Suprapubic skin (tissue), 4 donors: ENCODE measurements around the gene LYPD6B. TPM values are rescaled to one million over a fixed set of nuclear protein-coding genes. Genes with fewer than 3 reads are reported as not detected.
A peak's percentile ranks its signal among the peaks of the same experiment; 100 is the strongest.

Experiments used
- DNase-seq, 2 donors: peaks; one replicate each; pipeline ENCODE4 v3.0.0-alpha.2; 2019; ENCODE audit warnings: low spot score in 2 of 2
- H3K27ac ChIP-seq: fragments of 200-600 bp; sonication (generic); one replicate; pipeline ENCODE4 v1.5.1; 2019
- H3K27me3 ChIP-seq: fragments of 200-600 bp; sonication (generic); one replicate; pipeline ENCODE4 v1.5.1; 2019
- H3K36me3 ChIP-seq: fragments of 200-600 bp; sonication (generic); one replicate; pipeline ENCODE4 v1.5.1; 2019
- H3K4me1 ChIP-seq: fragments of 200-600 bp; sonication (generic); one replicate; pipeline ENCODE4 v1.5.1; 2019
- H3K4me3 ChIP-seq: fragments of 200-600 bp; sonication (generic); one replicate; pipeline ENCODE4 v1.5.1; 2019; ENCODE audit warnings: mild to moderate bottlenecking
- H3K9me3 ChIP-seq: fragments of 200-600 bp; sonication (generic); one replicate; pipeline ENCODE4 v1.5.1; 2019
- EP300 ChIP-seq: sonication (generic); formaldehyde crosslinking; IDR thresholded peaks from one replicate; pipeline ENCODE4 v1.6.1; 2017; ENCODE audit warnings: antibody characterized with exemption
- POLR2A ChIP-seq, 2 donors: fragments of 450-650 bp; IDR thresholded peaks; one replicate each; pipeline ENCODE4 v1.6.1; 2017; ENCODE audit warnings: antibody characterized with exemption in 2 of 2, mild to moderate bottlenecking in 2 of 2, moderate library complexity in 2 of 2
- POLR2AphosphoS5 ChIP-seq, 3 donors: sonication (generic); formaldehyde crosslinking; IDR thresholded peaks; one replicate each; pipeline ENCODE4 v1.6.1; 2017; ENCODE audit warnings: antibody characterized with exemption in 3 of 3
- WGBS: methylation state at CpG from one replicate; pipeline ENCODE4 v1.1.5; 2018; 5-methylcytosine and 5-hydroxymethylcytosine counted together
- total RNA-seq, 4 donors: library from RNA; depleted of rRNA; stranded (reverse); fragments of >200 nt; gene quantifications; one replicate each; pipeline ENCODE4 v1.1.0, GENCODE V29; 2016
- TF ChIP-seq, protein P1 (sequence below), 2 donors: fragments of 200-600 bp in 1 of 2; fragments of 450-650 bp in 1 of 2; sonication (generic) in 1 of 2; IDR thresholded peaks; one replicate each; pipeline ENCODE4 v1.5.1; 2016 to 2019; ENCODE audit warnings: antibody characterized with exemption in 2 of 2, mild to moderate bottlenecking in 1 of 2, moderate library complexity in 1 of 2

Gene LYPD6B
- total RNA-seq, 4 donors from 2014 or later, result 83.7 to 129 (median 97.7) TPM

DNA sequence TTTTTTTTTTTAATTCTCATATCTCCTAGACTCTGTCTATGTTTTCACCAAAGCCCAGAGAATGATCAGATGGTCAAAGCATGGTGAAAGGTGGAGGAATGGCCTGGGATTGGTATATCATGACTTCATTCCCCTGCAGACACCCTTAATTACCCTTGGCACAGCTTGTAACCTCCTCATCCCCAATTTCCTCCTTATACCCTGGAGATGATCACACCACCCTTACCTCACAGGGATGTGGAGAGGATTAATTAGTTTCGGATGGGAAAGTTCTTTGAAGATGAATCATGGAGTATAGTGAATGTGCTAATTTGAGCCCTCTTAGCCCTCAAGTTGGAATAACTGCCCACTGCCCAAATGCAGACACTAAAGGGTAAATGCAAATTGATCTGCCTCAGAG, 153.9 kb downstream of the LYPD6B start:
- Histone ChIP-seq H3K9me3 (no peaks in the 10 kb centered on the region), H3K4me1 (no peaks in the 10 kb centered on the region), H3K36me3 (no peaks in the 10 kb centered on the region), H3K4me3 (no peak overlapping the region), H3K27me3 (no peaks in the 10 kb centered on the region), H3K27ac (no peak overlapping the region)
- no peak for DNase-seq
- 64% methylated on average over 1 of the region's 1 CpG for WGBS
- TF ChIP-seq POLR2A (IDR thresholded peaks at IDR 0.05) (no peak), POLR2AphosphoS5 (IDR thresholded peaks at IDR 0.05) (no peak), EP300 (no peak)
- TF ChIP-seq, protein P1, sequence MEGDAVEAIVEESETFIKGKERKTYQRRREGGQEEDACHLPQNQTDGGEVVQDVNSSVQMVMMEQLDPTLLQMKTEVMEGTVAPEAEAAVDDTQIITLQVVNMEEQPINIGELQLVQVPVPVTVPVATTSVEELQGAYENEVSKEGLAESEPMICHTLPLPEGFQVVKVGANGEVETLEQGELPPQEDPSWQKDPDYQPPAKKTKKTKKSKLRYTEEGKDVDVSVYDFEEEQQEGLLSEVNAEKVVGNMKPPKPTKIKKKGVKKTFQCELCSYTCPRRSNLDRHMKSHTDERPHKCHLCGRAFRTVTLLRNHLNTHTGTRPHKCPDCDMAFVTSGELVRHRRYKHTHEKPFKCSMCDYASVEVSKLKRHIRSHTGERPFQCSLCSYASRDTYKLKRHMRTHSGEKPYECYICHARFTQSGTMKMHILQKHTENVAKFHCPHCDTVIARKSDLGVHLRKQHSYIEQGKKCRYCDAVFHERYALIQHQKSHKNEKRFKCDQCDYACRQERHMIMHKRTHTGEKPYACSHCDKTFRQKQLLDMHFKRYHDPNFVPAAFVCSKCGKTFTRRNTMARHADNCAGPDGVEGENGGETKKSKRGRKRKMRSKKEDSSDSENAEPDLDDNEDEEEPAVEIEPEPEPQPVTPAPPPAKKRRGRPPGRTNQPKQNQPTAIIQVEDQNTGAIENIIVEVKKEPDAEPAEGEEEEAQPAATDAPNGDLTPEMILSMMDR (IDR thresholded peaks at IDR 0.05), result no peak

DNA sequence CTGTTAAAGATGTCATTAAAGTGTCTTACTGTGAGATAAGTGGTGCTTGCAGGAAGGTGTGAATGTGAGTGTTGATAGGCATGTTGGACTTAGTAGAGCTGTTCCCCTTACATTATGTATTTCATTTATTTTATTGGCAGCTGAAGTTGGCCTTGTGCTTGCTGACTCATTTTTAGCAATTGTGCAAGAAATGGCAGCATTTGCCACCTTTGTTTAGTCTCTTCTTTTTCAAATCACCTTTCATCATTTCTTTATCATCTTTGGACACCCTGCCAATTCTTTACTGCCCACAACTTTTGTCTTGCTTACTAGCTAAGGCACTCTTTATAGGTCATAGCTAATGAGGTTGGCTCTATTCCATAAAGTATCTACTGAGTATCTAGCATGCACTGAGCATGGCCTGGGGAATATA, 161.6 kb downstream of the LYPD6B start:
- H3K27me3 ChIP-seq, result no peaks in the 10 kb centered on the region

DNA sequence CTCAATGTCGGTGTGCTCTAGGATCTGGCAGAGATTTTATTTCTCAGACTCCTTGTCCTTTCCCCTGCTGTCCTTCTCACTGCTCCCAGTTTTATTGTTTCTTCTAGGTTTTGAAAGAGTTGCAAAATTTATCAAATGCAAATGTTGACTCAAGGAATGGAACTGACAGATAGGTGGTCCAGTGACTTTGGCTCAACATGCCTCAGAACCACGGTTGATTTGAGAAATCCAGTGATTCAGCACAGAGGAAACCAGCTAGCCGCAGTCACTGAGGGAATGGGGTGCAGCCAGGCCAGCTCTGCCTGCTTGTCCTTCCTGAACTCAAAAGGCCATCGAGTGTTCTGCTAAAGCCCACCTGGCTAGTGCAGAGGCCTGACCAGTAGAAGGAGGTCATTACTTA, 166.2 kb downstream of the LYPD6B start:
- H3K4me3 ChIP-seq, result no peak overlapping the region
- peaks cover 14% of the 10 kb centered on the region for H3K4me1 ChIP-seq
- no peak for DNase-seq
- 84% methylated on average over 4 of the region's 4 CpGs for WGBS
- TF ChIP-seq EP300 (no peak), POLR2AphosphoS5 (IDR thresholded peaks at IDR 0.05) (no peak), POLR2A (IDR thresholded peaks at IDR 0.05) (no peak)
- TF ChIP-seq, protein P1 (IDR thresholded peaks at IDR 0.05), result no peak
- H3K9me3 ChIP-seq, result no peaks in the 10 kb centered on the region
- H3K27ac ChIP-seq, result no peak overlapping the region
- H3K27me3 ChIP-seq, result no peaks in the 10 kb centered on the region
- H3K36me3 ChIP-seq, result no peaks in the 10 kb centered on the region

More for the DNA sequence above, 161.6 kb downstream of the LYPD6B start:
- no peak overlapping the region for H3K4me3 ChIP-seq
- peak overlapping the region; percentile 39 for H3K27ac ChIP-seq
- no peak for DNase-seq
- H3K4me1 ChIP-seq, result peaks cover 21% of the 10 kb centered on the region
- no peaks in the 10 kb centered on the region for H3K9me3 ChIP-seq
- TF ChIP-seq POLR2A (IDR thresholded peaks at IDR 0.05) (no peak), EP300 (no peak), POLR2AphosphoS5 (IDR thresholded peaks at IDR 0.05) (peak in 1 of 3 donors; percentile 23)
- TF ChIP-seq, protein P1 (IDR thresholded peaks at IDR 0.05), result no peak
- no peaks in the 10 kb centered on the region for H3K36me3 ChIP-seq

DNA sequence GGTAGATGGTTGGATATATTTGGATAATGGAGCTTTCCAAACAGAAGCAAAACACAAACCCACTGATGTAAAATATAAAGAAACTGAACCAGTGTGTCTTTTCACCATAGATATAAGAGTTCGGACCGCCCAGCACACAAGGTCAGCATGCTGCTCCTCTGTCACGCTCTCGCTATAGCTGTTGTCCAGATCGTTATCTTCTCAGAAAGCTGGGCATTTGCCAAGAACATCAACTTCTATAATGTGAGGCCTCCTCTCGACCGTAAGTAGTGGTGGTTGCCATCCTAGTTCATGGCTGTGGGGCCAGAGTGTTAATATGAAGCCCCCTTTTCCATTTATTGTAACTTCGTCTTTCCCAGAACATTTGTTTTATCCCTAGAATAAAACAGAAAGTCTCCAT, 166.6 kb downstream of the LYPD6B start:
- no peak overlapping the region for H3K4me3 ChIP-seq
- H3K27ac ChIP-seq, result no peak overlapping the region
- H3K9me3 ChIP-seq, result no peaks in the 10 kb centered on the region
- no peaks in the 10 kb centered on the region for H3K36me3 ChIP-seq
- WGBS, result 87% methylated on average over 8 of the region's 8 CpGs
- no peaks in the 10 kb centered on the region for H3K27me3 ChIP-seq
- peaks cover 10% of the 10 kb centered on the region for H3K4me1 ChIP-seq
- DNase-seq, result no peak
- TF ChIP-seq EP300 (no peak), POLR2AphosphoS5 (IDR thresholded peaks at IDR 0.05) (no peak), POLR2A (IDR thresholded peaks at IDR 0.05) (no peak)
- TF ChIP-seq, protein P1 (IDR thresholded peaks at IDR 0.05), result no peak

DNA sequence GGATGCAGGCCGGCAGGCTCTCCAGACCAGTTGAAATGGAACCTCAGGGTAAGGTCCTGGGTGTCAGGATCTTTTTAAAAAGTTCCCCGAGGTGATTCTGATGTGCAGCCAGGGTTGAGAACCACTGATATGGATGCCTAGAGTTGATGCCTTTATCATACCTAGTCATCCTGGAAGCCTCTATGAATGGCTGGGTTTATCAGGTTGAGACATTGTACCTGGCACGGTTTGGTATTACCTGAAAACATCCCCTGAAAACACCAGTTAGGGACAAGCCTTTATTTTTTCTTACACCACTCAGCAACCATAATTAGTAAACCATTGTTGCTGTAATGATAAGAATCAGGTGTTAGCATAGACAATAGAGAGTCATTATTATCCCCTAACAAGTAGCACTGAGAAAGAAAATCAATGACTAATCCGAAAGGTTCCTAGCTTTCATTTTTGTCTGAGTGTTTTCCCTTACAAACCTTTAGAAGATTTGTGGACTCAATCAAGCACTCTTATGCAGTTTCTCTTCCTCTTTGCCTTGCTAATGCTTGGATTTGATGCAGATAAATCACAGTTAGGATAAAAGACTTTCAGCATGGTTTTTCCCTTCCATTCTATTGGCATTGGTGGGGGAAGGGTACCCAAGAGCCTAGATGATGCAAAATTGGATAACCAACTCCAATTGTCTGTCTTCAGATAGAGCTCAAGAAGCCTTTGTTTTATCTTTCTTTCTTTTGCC, 175.4 kb downstream of the LYPD6B start:
- DNase-seq, result no peak
- WGBS, result 93% methylated on average over 4 of the region's 4 CpGs
- H3K27me3 ChIP-seq, result no peaks in the 10 kb centered on the region
- H3K9me3 ChIP-seq, result no peaks in the 10 kb centered on the region
- no peak overlapping the region for H3K4me3 ChIP-seq
- no peak overlapping the region for H3K27ac ChIP-seq
- no peaks in the 10 kb centered on the region for H3K4me1 ChIP-seq
- no peaks in the 10 kb centered on the region for H3K36me3 ChIP-seq
- TF ChIP-seq, protein P1 (IDR thresholded peaks at IDR 0.05), result no peak
- TF ChIP-seq POLR2A (IDR thresholded peaks at IDR 0.05) (no peak), POLR2AphosphoS5 (IDR thresholded peaks at IDR 0.05) (no peak), EP300 (no peak)
